Glutamatergic neuron (in vitro differentiated cells): ENCODE data around the gene MEN1. TPM values are rescaled to one million over a fixed set of nuclear protein-coding genes. Genes with fewer than 3 reads are reported as not detected.
A peak's percentile ranks its signal among the peaks of the same experiment; 100 is the strongest.

Experiments
- DNase-seq: peaks from one replicate; pipeline ENCODE4 v3.0.0; 2022
- H3K27ac Mint-ChIP-seq: one replicate; pipeline ENCODE4 v1.8.0; 2020; ENCODE audit warnings: mild to moderate bottlenecking, mixed read lengths, inconsistent platforms; ENCODE audit not compliant: unreplicated experiment
- H3K27me3 Mint-ChIP-seq: one replicate; pipeline ENCODE4 v1.8.0; 2020; ENCODE audit warnings: mild to moderate bottlenecking, moderate library complexity, mixed read lengths, inconsistent platforms; ENCODE audit not compliant: unreplicated experiment
- H3K36me3 Mint-ChIP-seq: one replicate; pipeline ENCODE4 v1.8.0; 2020; ENCODE audit warnings: mild to moderate bottlenecking, mixed read lengths, inconsistent platforms; ENCODE audit not compliant: unreplicated experiment
- H3K4me1 Mint-ChIP-seq: one replicate; pipeline ENCODE4 v1.8.0; 2020; ENCODE audit warnings: mild to moderate bottlenecking, low read depth, mixed read lengths, inconsistent platforms; ENCODE audit not compliant: unreplicated experiment
- H3K4me3 Mint-ChIP-seq: one replicate; pipeline ENCODE4 v1.8.0; 2020; ENCODE audit warnings: mild to moderate bottlenecking, mixed read lengths, inconsistent platforms; ENCODE audit not compliant: unreplicated experiment
- H3K9me3 Mint-ChIP-seq: one replicate; pipeline ENCODE4 v1.8.0; 2020; ENCODE audit warnings: mild to moderate bottlenecking, moderate library complexity, mixed read lengths, inconsistent platforms; ENCODE audit not compliant: unreplicated experiment
- total RNA-seq: library from RNA; stranded (reverse); fragmentation: NEBNext Ultra II Directional; extraction: Animal tissue kit (Norgen Biotek cat#: 25700); gene quantifications from one replicate; pipeline ENCODE4 v1.2.1, GENCODE V29; 2021; ENCODE audit not compliant: unreplicated experiment
- TF ChIP-seq, protein P1 (sequence below): fragments of 200-600 bp; sonication (generic); IDR thresholded peaks from one replicate; pipeline ENCODE4 v1.5.0; 2021; ENCODE audit not compliant: partially characterized antibody, unreplicated experiment

Gene MEN1
- total RNA-seq, 1 donor from 2014 or later: 39.7 TPM

DNA sequence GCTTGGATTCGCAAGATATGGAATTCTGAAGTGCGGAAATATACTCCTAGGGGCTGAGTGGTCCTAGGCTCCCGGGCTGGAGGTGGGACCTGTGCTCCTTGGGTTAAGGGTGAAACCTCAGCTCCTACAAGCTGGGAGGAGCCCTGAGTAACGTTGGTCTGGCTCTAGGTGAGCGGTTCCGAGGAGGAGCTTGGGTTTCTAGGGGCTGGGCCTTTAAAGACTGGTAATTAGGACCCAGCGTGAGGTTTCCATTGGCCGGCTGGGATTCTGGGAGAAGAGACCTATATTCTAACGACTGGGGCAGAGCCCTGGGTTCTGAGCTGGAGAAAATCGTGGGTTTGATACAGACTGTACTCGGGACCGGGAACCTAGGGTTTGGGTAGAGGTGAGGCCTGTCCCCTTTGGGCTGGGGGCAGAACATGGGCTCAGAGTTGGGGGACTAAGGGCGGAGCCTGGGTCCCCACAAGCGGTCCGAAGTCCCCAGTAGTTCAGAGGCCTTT is 6.5 kb downstream of the MEN1 start:
- peak overlapping the region; percentile 85 for H3K27ac Mint-ChIP-seq
- H3K9me3 Mint-ChIP-seq: peaks cover 6% of the 10 kb centered on the region
- H3K36me3 Mint-ChIP-seq: no peaks in the 10 kb centered on the region
- TF ChIP-seq, protein P1, sequence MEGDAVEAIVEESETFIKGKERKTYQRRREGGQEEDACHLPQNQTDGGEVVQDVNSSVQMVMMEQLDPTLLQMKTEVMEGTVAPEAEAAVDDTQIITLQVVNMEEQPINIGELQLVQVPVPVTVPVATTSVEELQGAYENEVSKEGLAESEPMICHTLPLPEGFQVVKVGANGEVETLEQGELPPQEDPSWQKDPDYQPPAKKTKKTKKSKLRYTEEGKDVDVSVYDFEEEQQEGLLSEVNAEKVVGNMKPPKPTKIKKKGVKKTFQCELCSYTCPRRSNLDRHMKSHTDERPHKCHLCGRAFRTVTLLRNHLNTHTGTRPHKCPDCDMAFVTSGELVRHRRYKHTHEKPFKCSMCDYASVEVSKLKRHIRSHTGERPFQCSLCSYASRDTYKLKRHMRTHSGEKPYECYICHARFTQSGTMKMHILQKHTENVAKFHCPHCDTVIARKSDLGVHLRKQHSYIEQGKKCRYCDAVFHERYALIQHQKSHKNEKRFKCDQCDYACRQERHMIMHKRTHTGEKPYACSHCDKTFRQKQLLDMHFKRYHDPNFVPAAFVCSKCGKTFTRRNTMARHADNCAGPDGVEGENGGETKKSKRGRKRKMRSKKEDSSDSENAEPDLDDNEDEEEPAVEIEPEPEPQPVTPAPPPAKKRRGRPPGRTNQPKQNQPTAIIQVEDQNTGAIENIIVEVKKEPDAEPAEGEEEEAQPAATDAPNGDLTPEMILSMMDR: no peak
- peaks cover 7% of the 10 kb centered on the region for H3K4me1 Mint-ChIP-seq
- DNase-seq: no peak
- H3K4me3 Mint-ChIP-seq: peak overlapping the region; percentile 94
- H3K27me3 Mint-ChIP-seq: peaks cover 12% of the 10 kb centered on the region

DNA sequence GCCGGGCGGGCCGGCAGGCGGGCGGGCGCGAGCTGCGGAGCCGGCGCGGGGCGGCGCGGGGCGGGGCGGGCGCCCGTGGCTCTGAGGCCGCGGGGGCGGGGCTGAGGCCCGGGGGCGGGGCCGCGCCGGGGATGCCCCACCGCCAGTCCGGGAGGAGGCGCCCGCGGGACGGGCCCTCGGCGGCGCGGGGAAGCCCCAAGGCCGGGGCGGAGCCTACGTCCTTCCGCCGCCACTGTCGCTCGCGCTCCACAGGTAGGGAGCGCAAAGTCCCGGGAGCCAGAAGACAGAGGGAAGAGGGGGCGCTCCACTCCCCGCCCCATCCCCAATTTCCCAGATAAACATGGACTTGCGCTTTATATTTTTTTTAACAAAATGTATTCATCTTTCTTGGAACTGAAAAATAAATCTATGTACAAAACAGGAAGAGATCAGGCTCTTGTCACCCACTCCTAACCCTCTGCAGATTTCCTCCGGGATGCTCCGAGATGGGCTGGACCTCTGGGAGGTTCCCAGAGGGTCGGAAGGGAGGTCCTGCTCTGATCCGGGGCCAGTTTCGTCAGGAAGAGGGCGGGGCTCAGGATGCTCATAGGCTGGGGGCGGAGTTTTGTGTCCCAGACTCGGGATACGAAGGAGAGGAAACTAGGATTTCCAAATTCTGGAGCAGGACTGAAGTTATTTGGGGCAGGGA is 7.0 kb downstream of the MEN1 start, which contains the start of gene MAP4K2:
TSS of gene MAP4K2 (minus strand) at position 57 of the 688 bp plus-strand sequence. CDS start 65 bp downstream, outside the sequence.
- Mint-ChIP-seq H3K27ac (peak within 1 kb of the TSS; percentile 85), H3K4me1 (peaks cover 7% of the 10 kb centered on the region), H3K9me3 (peaks cover 6% of the 10 kb centered on the region), H3K4me3 (peak within 1 kb of the TSS; percentile 94), H3K27me3 (peaks cover 17% of the 10 kb centered on the region), H3K36me3 (no peaks in the 10 kb centered on the region)
- TF ChIP-seq, protein P1: no peak
- DNase-seq: peak; percentile 87

DNA sequence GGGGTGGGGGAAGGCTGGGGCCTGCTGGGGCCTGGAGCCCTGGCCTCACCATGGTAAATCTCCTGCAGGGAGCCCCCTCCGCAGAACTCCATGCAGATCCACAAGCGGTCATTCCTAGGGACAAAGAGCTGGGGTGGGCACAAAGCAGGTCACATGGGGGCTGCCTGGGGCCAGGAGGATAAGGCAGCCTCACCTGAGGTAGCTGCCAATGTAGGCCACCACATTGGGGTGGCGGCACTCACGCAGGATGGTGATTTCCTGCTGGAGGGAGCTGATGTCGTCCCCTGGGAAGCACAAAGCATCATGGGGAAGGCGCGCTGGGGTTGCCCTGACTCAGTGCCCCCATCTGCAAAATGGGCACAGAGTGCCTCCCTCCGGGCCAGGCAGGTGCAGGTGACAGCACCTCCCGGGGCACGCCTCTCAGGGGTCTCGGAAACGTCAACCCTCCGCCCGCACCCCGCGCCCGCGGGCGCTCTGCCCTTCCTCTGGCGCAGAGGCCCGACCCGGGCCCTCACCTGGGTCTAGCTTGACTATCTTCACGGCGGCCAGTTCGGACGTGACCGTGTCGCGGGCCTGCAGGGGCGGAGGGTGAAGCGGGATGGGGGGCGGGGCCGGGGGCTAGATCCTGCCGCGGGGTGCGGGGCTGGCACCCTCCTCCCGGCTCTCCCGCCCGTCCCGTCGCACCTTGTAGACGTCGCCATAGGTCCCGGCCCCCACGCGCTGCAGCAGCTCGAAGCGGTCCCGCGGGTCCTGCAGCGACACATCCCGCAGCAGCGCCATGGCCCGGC is 7.8 kb downstream of the MEN1 start:
- DNase-seq: no peak
- H3K4me3 Mint-ChIP-seq: peak overlapping the region; percentile 42
- peaks cover 17% of the 10 kb centered on the region for H3K27me3 Mint-ChIP-seq
- H3K27ac Mint-ChIP-seq: no peak overlapping the region
- peaks cover 7% of the 10 kb centered on the region for H3K4me1 Mint-ChIP-seq
- H3K9me3 Mint-ChIP-seq: peaks cover 6% of the 10 kb centered on the region
- TF ChIP-seq, protein P1: no peak
- H3K36me3 Mint-ChIP-seq: no peaks in the 10 kb centered on the region

GRCh38 chr11:64801561-64802369 is 8.6 kb downstream of the MEN1 start:
- peaks cover 4% of the 10 kb centered on the region for H3K9me3 Mint-ChIP-seq
- H3K4me3 Mint-ChIP-seq: peak overlapping the region; percentile 69
- H3K4me1 Mint-ChIP-seq: peaks cover 7% of the 10 kb centered on the region
- DNase-seq: no peak
- H3K36me3 Mint-ChIP-seq: no peaks in the 10 kb centered on the region
- H3K27ac Mint-ChIP-seq: no peak overlapping the region
- TF ChIP-seq, protein P1: no peak
- H3K27me3 Mint-ChIP-seq: peaks cover 16% of the 10 kb centered on the region
